ENCODE results near the gene BANP.
"Not testable (repeated sequence)": the region's sequence is repeated elsewhere in the genome, so short reads cannot be mapped to it uniquely, and the experiment has no call there.

The BANP gene

DNA sequence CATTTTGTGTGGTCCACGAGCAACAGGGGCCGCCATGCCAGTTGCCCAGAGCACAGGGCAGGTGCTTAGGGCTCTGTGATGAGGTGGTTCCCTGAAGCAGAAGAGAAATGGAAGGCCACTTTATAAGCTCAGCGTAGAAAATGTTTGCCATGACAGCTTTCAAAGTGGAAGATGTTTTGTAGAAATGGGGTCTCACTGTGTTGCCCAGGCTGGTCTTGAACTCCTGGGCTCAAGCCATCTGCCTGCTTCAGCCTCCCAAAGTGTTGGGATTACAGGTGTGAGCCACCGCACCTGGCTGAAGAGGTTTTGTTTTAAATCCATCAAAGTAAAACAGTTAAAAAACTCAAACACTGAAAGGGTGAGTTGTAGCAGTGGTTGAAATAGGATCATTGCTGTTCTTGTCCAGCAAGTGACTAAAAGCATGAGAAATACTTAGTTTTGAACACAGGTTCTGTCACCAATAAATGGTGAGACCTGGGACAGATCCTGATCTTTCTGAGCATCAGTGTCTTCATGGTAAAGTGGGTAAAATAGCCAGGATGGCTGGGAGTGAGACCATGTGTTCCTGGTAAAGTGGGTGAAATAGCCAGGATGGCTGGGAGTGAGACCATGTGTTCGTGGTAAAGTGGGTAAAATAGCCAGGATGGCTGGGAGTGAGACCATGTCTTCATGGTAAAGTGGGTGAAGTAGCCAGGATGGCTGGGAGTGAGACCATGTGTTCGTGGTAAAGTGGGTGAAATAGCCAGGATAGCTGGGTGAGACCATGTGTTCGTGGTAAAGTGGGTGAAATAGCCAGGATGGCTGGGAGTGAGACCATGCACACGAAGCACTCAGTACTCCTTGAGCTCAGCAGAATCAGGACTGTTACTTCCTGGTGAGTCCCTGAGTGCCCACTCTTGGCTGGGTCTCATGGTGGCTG, 46.0 kb downstream of the BANP start:
- no peak for DNase-seq (ENCODE audit: low spot score)

DNA sequence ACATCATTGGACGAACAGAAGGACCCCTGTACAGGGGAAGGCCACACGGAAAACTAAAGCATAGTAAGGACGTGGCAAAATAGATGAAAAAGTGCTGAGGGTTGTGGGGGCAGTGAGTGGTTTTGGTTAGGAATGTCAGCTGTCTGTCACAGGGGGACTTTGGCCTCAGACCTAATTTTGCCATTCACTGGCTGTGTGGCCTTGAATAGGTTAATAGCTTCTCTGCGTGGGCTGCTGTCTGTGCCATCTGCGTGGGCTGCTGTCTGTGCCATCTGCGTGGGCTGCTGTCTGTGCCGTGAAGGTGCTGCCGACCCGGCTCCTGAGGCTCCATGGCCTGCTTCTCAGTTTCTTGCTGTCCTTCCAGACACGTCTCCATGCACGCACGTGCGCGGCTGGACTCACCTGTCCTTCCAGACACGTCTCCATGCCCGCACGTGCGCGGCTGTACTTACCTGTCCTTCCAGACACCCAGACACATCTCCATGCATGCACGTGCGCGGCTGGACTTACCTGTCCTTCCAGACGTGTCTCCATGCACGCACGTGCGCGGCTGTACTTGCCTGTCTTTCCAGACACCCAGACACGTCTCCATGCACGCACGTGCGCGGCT, 47.1 kb downstream of the BANP start:
- DNase-seq (ENCODE audit: low spot score), result not testable (repeated sequence)

DNA sequence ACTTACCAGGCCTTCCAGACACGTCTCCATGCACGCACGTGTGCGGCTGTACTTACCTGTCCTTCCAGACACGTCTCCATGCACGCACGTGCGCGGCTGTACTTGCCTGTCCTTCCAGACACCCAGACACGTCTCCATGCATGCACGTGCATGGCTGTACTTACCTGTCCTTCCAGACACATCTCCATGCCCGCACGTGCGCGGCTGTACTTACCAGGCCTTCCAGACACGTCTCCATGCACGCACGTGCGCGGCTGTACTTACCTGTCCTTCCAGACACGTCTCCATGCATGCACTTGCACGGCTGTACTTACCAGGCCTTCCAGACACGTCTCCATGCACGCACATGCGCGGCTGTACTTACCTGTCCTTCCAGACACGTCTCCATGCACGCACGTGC, 47.8 kb downstream of the BANP start:
- DNase-seq (ENCODE audit: low spot score), result not testable (repeated sequence)

DNA sequence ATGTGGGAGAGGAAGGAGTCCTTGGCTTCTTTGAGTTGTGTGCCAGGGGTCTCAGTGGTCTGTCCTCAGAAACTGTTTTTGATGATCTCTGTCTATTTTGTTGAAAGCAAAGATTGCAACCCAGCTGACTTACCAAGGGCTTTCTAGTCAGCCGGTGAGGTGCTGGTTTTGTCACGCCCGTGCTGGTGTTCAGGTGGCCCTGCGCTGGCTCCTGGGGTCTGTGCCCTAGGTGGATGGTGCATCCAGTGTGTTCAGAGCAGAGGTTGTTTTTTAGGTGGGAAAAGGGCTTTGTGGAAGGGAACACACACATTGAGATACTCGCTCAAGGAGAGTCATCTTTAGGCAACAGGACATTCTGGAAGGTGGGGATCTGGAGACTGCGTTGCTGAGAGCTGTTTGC, 51.0 kb downstream of the BANP start:
- no peak for DNase-seq (ENCODE audit: low spot score)

DNA sequence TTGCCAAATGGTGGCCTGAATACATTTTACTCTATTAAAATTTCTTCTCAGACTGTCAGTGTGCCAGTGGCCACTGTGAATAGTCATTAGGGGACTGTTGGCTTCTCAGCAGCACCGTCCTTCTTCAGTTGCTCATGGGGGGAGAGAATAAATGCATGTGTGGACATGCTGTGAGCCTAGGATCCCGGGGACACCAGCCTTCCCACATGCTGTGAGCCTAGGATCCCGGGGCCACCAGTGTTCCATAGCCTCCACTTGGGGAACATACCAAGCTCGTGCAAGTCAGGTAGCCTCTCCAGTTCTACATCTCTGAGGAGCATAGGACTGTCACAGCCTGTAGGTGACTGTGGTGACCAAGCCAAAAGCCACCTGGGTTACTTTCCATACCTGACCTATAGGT, 51.5 kb downstream of the BANP start:
- no peak for DNase-seq (ENCODE audit: low spot score)

DNA sequence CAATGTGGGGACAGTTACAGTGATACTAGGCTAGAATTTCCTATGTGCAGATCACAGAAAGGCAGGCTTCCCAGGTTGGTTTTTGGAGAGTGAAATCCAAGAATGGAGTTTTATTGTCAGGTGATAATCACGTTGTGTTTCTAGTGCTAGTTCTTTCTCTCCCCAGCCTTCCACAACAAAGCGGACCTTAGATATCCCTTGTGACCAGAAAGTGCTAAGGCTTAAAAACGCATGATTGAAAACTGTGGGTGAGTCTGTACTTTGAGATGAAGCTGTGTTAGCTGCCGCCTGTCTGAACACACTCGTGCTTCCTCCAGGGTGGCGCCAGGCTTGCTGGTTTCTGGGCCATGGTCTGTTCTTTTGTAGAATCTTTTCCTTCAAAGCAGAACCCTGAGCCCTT, 52.1 kb downstream of the BANP start:
- DNase-seq (ENCODE audit: low spot score), result no peak

DNA sequence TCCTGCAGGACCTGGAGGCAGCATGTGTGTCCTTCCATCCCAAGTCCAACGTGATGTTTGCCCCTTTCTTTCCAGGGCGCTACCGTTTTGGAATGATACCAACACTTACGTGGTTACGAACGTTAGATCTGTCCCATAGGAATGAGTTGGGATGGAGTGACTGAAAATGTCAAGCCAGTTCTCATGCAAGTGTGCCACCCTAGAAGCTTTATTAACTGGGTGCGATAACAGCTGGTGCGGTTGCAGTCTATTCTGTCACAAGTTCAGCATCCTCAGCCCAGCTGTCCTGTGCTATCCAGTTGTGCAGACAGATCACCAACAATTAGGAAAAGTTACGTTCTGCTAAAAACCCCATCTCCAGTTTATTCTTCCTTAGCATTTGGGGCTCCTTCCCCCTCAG, 52.5 kb downstream of the BANP start:
- DNase-seq (ENCODE audit: low spot score), result no peak

DNA sequence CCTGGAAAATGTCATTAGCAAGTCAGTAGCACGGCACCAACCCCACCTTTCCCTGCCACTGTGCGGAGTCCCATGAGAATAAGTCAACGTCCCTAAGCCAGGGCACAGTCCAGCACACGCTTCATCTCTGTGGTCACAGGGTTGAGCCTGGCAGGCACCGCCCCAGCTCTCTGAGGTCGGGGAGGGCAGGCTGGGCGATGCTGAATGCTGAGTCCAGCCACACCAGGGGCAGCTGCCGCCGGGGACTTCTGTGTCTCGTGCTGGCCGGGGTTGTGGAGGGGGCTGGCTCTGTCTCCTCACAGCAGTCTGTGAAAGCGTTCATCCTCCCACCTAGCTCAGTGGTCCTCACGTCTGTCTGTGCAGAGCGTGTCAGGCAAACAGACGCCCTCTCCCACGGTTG, 53.2 kb downstream of the BANP start:
- DNase-seq (ENCODE audit: low spot score), result no peak

DNA sequence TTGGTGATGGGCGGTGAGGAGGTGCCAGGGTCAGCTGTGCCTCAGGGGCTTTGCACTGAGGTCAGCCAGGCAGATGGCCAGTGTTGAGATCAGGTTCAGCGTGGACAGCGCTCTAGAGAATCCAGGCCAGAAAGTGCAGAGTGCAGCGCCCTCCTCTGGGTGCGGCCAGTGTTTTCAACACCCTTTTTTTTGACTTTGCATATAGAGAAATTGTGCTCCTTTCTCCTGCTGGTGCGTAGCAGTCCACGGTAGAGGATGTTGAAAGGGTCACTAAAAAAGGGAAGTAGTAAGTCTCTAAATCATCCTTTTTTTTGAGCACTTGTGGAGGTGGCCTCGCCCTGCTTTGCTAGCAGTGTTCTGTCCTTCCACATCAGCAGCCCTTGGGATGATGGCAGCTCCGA, 53.9 kb downstream of the BANP start:
- no peak for DNase-seq (ENCODE audit: low spot score)

DNA sequence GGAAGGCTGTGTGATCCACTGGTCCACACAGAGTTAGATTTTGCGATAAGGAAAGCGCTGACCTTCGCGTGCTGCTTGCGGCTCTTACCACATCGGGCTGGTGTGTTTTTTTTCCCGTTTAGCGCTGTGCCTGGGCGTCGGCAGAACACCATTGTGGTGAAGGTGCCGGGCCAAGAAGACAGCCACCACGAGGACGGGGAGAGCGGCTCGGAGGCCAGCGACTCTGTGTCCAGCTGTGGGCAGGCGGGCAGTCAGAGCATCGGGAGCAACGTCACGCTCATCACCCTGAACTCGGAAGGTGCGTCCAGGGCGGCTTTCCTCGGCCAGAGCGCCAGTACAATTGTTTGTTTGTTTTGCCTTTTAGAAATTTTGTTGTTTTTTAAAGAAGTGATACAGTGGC, 54.7 kb downstream of the BANP start:
- DNase-seq (ENCODE audit: low spot score), result no peak

DNA sequence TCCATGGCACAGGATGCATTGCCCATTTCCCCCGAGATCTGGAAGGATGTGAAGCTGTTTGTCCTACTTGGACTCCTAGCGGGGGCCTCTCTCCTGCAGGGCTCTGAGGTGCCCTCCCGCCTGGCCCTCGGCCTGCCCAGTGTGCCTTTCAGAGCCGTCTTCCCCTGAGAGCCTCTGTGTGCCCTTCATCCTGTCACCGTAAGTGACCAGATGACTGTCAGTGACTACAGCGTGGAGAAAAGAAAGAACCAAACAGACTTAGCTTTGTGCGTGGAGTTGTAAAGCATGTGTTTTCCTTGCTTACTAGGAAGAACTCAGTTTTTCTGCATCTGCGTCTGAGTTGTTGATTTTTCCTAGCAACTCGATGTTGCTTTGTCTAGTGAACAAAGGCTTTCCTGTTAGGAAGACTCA, 56.1 kb downstream of the BANP start:
- no peak for DNase-seq (ENCODE audit: low spot score)

DNA sequence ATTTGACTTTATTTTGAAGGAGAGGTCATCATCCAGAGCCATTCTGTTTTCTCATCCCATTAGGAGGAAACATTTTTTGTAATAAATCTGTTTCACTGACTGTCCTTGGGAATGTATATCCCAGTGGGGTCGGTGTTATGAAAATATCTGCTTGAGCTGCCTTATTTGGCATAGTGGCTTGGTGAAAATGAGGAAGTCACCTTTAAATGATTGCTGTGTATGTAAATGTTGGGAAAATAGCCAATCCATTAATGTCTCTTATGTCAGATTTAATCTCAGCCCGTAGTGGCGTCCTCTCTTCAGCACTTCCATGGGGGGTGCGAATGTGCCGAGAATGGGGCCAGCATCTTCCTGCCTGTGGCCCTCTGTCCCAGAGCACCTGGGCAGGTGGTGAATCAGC, 57.6 kb downstream of the BANP start:
- DNase-seq (ENCODE audit: low spot score), result no peak

DNA sequence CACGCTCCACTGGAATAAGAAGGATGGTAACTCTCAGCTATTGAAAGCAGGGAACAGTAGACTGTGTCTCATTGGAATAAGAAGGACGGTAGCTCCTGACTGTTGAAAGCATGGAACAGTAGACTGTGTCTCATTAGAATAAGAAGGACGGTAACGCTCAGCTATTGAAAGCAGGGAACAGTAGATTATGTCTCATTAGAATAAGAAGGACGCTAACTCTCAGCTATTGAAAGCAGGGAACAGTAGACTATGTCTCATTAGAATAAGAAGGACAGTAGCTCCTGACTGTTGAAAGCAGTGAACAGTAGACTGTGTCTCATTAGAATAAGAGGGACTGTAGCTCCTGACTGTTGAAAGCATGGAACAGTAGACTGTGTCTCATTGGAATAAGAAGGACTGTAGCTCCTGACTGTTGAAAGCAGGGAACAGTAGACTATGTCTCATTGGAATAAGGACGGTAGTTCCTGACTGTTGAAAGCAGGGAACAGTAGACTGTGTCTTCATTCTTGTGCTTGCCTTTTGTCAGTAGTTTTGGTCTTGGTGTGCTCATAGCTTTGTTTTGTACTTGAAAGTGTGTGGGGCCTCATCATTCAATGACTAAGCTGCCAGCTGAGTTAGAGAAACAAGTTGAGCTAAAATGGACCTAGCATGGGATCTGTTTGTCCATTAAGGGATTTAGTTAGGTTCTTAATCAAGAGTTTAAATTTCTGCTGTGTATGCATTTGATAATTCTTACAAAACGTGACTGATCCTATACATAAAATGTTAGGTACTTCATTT, 58.5 kb downstream of the BANP start:
- no peak for DNase-seq (ENCODE audit: low spot score)

DNA sequence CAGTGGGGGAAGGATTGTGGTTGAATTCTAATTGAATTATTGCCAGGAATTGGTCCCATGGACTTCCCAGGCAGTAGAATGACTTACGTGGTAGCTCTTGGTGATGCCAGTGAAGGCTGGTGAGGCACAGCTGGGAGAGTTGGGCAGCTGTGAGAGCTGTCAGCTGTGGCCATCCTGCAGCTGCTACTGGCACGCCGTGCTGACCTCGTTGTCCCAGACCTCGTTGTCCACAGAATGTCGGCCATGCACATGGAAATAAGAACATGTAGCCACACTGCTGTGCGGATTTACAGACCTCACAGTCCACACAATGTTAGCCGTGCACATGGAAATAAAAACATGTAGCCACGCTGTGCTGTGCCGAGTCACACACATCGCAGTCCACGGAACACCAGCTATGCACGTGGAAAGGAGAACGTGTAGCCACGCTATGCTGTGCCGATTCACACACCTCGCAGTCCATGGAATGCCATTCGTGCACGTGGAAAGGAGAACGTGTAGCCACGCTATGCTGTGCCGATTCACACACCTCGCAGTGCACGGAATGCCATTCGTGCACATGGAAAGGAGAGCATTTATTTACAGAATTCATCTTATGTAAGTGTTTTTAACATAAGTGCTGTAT, 59.2 kb downstream of the BANP start:
- no peak for DNase-seq (ENCODE audit: low spot score)

DNA sequence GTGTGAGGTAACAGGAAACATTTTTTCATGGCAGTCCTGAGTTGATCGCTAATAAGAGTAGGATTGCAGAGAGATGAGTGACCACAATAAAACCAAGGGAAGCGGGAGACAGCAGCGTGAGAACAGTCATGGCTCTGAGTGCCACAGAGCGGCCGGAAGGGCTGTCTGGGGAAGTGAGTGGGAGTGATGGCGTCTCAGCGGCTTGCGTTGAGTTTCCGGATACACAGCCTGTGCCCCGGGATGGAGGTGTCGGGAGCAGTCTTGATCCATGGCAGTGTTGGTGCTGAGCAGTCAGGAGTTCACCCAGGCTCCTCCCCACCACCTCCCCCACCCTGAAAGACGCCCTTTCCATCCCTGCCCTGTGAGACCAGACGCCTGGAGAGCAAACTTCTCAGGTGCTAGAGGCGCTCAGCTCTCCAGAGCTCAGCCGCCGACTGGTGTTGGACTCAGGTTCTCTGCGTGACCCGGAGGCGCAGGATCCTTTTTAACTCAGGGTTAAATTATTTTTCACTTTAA, 59.8 kb downstream of the BANP start:
- DNase-seq (ENCODE audit: low spot score), result no peak

DNA sequence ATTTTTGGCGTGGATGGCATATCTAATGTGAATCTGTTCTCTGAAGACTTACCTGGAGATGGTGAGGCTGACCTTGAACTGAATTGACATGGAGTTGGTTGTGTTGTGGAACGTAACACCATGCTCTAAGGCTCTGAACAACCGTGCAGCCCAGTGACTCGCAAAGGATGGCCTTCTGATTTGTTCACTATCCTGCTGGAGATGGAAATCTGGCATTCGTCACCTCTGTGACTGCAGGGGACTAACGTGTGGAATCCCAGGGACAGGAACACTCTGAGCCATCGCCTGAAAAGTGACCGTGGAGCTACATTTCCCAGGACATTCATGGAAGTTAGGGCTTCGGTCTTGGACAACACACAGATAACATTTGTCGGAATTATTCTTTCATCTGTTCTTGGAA, 61.1 kb downstream of the BANP start:
- no peak for DNase-seq (ENCODE audit: low spot score)

DNA sequence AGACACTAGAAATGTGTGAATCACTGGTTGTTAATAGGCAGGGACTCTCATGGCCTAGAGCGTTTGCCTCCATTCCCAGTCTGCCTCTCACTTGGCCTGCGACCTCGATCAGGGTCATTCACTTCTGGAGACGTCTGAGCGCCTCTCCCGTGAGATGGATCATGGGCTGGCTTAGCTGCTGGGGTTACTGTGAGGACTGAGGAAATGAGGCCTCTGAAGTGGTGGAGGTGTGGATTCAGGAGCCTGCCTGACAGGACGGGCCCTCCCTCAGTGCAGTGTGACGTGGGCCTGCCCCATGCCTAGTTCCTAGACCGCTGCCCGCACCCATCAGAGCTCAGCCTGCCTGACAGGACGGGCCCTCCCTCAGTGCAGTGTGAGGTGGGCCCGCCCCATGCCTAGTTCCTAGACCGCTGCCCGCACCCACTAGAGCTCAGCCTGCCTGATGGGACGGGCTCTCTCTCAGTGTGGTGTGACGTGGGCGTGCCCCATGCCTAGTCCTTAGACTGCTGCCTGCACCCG, 61.9 kb downstream of the BANP start:
- no peak for DNase-seq (ENCODE audit: low spot score)

DNA sequence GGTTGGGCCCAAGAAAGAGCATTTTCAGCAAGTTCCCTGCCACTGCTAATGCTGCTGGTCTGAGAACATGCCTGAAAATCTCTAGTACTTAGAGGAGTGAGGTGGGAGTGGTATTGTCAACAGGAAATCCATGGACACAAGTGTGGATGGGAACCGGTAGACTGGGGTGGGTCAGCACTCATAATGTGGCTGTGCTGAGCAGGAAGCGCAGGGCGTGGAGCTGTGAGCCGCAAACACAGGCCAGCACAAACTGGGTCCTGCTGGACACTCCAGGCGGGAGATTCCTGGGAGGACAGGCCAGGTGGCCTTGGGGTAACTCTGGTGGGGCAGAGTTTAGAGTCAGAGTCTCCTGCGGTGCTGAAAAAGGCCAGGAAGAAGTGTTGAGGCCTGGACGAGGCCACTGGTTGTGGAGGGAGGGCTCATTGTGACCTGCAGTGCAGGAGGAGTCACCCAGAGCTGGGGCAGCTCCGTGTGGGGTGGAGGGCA, 62.6 kb downstream of the BANP start:
- no peak for DNase-seq (ENCODE audit: low spot score)

DNA sequence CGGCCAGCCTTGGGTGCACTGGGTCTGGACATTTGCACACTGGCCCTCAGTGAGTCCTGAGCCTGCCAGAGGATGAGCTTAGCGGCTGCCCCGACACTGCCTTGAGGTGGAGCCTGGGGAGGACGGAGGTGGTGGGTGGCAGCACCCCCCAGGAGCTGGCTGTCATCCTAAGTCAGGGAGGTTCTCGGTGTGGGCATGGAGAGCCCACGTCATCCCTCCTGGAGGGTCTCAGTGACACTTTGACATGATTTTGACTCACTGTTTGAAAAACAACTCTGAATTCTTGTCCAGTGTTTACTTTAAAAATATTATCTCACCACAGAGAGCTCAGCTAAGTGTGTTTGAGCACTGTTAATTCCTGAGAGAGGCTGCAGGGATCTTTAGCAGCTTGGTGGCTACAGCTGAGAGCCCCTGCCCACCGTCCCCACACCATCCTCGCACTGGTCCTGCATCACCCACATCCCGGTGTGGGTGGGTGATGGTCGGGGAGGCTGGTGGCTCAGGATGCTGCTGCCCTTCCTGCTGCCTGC, 63.1 kb downstream of the BANP start:
- no peak for DNase-seq (ENCODE audit: low spot score)

DNA sequence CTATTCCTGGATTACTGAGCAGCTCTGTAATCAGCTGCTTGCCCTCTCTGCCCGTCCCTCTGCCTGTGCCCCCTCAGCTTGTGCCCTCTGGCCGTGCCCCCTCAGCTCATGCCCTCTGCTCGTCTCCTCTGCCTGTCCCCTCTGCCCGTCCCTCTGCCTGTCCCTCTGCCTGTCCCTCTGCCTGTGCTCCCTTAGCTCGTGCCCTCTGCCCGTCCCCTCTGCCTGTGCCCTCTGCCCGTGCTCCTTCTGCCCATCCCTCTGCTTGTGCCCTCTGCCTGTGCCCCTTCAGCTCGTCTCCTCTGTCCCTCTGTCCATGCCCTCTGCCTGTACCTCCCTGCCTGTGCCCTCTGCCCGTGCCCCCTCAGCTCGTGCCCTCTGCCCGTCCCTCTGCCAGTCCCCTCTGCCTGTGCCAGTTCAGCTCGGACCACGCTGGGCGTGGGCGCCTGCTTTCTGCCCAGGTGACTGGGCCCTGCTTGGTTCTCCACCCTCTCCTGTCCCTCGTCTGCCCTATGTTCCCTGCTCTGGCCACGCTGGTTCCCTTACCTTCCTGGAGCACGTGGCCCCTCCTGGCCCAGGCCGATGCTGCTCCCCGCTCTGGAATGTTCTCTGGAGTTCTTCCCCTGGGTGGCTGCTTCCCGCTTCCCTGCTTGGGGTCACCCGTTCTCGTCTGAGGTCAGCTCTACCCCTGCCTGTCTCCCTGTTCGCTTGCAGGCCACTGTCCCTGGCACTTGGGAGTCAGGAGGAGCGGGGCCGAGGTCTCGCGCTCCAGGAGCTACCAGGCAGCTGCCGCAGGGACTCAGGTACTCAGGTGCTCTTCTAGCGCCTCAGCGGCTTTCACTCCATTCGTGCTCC, 63.9 kb downstream of the BANP start:
- DNase-seq (ENCODE audit: low spot score), result no peak

DNA sequence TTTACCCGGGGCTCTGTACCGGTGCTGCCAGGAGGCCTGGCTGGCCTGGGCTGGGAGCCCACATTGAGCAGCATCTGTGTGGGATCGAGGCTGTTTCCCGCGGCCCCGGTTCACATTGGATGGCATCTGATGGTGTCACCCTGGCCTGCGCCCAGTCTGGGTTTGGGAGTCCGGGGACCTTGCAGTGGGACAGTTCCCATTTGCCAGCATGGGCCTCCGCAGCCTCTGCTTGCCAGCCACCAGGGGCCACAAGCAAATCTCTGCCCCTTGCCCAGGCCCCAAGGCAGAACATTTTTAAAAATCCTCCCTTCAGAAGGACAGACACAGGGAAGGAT, 64.5 kb downstream of the BANP start:
- DNase-seq (ENCODE audit: low spot score), result no peak

All from LoVo (cell line).